ENCODE results near the gene ALCAM.

Gene ALCAM

DNA sequence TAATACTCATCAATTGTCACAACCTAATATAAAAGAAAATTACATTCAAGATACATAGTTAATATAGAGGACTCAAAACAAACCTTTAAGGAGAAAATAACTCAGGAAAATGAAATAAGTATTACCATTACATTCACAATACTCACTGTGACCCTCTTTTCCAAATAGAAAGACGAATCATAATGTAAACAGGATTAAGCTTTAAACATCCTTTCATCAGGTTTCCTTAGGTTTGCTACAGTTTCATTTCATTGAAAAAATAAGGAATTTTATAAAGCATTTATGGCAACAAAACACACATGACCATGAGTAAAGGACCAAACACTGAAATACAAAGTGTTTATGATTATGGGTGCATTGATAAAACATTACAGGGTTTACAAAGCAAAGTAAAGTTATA is 162.7 kb downstream of the ALCAM start:
- in situ Hi-C loops (cut with HindIII; ENCODE audit: low sequenced_read_pairs), result no loop called here
- no peak for DNase-seq (ENCODE audit: low read depth, low spot score)
- H3K4me3 ChIP-seq (ENCODE audit: low read depth, low read length), result no peak overlapping the region
- TF ChIP-seq, protein P1, sequence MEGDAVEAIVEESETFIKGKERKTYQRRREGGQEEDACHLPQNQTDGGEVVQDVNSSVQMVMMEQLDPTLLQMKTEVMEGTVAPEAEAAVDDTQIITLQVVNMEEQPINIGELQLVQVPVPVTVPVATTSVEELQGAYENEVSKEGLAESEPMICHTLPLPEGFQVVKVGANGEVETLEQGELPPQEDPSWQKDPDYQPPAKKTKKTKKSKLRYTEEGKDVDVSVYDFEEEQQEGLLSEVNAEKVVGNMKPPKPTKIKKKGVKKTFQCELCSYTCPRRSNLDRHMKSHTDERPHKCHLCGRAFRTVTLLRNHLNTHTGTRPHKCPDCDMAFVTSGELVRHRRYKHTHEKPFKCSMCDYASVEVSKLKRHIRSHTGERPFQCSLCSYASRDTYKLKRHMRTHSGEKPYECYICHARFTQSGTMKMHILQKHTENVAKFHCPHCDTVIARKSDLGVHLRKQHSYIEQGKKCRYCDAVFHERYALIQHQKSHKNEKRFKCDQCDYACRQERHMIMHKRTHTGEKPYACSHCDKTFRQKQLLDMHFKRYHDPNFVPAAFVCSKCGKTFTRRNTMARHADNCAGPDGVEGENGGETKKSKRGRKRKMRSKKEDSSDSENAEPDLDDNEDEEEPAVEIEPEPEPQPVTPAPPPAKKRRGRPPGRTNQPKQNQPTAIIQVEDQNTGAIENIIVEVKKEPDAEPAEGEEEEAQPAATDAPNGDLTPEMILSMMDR (IDR thresholded peaks at IDR 0.05; ENCODE audit: low read depth, low read length), result no peak

DNA sequence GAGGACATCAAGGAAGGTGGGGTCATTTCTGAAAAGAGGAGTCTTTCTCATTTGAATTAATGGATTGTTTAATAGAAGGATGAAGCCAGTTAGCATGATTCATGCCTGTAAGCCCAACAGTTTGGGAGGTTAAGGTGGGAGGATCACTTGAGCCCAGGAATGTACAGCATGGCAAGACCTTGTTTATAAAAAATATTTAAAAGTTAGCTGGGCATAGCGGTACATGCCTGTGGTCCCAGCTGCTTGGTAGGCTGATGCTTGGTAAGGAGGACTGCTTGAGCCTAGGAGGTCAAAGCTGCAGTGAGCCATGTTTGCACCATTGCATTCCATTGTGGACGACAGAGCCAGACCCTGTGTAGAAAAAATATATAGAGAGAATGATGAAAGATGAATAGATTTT is 165.5 kb downstream of the ALCAM start:
- no peak for DNase-seq (ENCODE audit: low read depth, low spot score)
- TF ChIP-seq, protein P1 (IDR thresholded peaks at IDR 0.05; ENCODE audit: low read depth, low read length), result no peak
- H3K4me3 ChIP-seq (ENCODE audit: low read depth, low read length), result no peak overlapping the region
- in situ Hi-C loops (cut with HindIII; ENCODE audit: low sequenced_read_pairs), result no loop called here

DNA sequence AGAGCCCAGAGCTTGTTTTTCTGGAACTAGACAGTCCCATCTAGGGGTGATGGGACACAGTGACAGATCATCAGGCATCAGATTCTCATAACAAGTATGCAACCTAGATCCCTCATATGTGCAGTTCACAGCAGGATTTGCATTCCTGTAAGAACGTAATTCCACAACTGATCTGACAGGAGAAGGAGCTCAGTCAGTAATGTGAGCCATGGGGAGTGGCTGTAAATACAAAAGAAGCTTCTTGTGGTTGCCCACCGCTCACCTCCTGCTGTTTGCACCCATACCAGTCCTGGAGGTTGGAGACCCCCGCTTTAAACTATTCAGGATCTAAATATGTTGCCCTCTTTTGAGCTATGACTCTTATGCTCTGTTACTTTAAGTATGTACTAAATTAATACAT is 167.3 kb downstream of the ALCAM start:
- in situ Hi-C loops (cut with HindIII; ENCODE audit: low sequenced_read_pairs), result no loop called here
- peak; percentile 88 for DNase-seq (ENCODE audit: low read depth, low spot score)
- H3K4me3 ChIP-seq (ENCODE audit: low read depth, low read length), result no peak overlapping the region
- TF ChIP-seq, protein P1 (IDR thresholded peaks at IDR 0.05; ENCODE audit: low read depth, low read length), result no peak

DNA sequence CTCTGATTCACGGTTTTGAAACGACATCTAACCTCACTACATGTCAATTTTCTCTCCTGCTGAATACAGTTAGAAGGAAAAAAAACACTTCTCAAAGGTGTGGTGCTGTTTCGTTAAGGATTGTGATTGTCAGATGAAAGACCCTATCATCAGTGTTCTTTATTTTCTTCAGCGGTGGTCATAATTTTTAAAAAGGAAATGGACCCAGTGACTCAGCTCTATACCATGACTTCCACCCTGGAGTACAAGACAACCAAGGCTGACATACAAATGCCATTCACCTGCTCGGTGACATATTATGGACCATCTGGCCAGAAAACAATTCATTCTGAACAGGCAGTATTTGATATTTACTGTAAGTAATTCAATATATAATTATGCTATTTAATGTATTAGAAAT is 167.8 kb downstream of the ALCAM start:
- TF ChIP-seq, protein P1 (IDR thresholded peaks at IDR 0.05; ENCODE audit: low read depth, low read length), result no peak
- no peak for DNase-seq (ENCODE audit: low read depth, low spot score)
- H3K4me3 ChIP-seq (ENCODE audit: low read depth, low read length), result no peak overlapping the region
- in situ Hi-C loops (cut with HindIII; ENCODE audit: low sequenced_read_pairs), result no loop called here

DNA sequence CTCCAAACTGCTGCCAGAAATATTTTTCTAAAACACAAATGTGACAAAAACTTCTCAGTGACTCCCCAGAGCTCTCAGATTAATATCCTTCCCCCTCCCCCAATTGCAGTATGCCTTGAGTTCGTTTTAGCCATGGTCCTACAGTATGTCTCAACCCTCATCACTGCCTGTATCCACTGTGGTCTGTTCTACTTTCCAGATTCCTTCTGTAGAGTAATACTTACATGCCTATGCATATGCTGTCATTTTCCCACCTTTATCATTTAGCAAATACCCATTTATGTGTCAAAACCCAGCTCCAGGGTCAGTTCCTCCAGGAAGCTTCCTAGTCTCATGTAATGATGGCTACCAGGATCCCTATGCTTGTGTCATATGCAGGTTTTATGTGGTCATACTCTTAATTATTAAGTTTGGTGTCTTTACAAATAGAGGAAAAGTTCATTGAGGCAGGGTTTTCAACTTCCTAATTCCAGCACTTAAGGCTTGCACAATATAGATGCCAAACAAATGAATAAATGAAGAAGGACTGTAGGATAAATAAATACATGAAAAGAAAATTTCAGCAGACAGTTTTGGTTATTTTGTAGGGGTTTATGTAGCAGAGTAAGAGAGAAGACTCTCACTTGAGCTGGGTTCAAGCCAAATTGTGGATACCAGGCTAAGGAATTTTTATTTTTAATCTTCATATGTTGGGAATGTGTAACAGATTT is 170.8 kb downstream of the ALCAM start:
- in situ Hi-C loops (cut with HindIII; ENCODE audit: low sequenced_read_pairs), result no loop called here
- H3K4me3 ChIP-seq (ENCODE audit: low read depth, low read length), result no peak overlapping the region
- no peak for DNase-seq (ENCODE audit: low read depth, low spot score)
- TF ChIP-seq, protein P1 (IDR thresholded peaks at IDR 0.05; ENCODE audit: low read depth, low read length), result no peak

DNA sequence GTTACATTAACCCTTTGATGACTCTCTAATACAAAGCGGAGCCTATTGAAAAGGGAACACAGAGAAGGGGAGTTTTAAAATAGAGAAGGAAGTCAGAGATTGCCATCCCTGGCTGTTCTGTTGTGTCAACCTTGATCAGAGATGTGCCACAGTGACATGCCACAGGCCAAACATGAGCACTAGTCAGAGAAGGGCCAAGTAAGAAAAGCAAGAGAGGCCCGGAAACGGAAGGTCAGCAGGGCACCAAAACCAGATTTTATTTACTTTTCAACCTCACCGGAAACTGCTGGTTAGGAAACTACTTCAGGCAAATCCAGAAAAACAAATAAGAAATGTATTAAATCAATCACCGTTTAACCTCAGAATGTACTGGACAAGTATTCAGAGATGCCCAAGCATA is 171.8 kb downstream of the ALCAM start:
- TF ChIP-seq, protein P1 (IDR thresholded peaks at IDR 0.05; ENCODE audit: low read depth, low read length), result no peak
- no peak for DNase-seq (ENCODE audit: low read depth, low spot score)
- in situ Hi-C loops (cut with HindIII; ENCODE audit: low sequenced_read_pairs), result no loop called here
- no peak overlapping the region for H3K4me3 ChIP-seq (ENCODE audit: low read depth, low read length)

Data from astrocyte of the spinal cord (primary cell).